Tibial nerve (tissue), 4 donors: ENCODE measurements around the gene HS1BP3.

Experiments
- CTCF ChIP-seq, 5 experiments: fragments of 200-600 bp in 3 of 5; fragments of 450-650 bp in 2 of 5; sonication (generic) in 3 of 5; IDR thresholded peaks; one replicate each; pipeline ENCODE4 v1.5.1; 2016 to 2019; ENCODE audit warnings: antibody characterized with exemption in 5 of 5, mild to moderate bottlenecking in 3 of 5, moderate library complexity in 2 of 5
- EP300 ChIP-seq, 2 donors: sonication (generic); formaldehyde crosslinking; IDR thresholded peaks; one replicate each; pipeline ENCODE4 v1.6.1; 2017; ENCODE audit warnings: antibody characterized with exemption in 2 of 2, mild to moderate bottlenecking in 1 of 2
- POLR2A ChIP-seq, 2 donors: fragments of 450-650 bp; IDR thresholded peaks; one replicate each; pipeline ENCODE4 v1.6.1; 2017; ENCODE audit warnings: antibody characterized with exemption in 2 of 2, mild to moderate bottlenecking in 2 of 2, moderate library complexity in 2 of 2

- no peak for TF ChIP-seq POLR2A (IDR thresholded peaks at IDR 0.05)
- peak in 2 of 5 experiments; percentile 4 to 34 for TF ChIP-seq CTCF (IDR thresholded peaks at IDR 0.05)
- TF ChIP-seq EP300 (IDR thresholded peaks at IDR 0.05) = no peak
These were observed 16.9 kb downstream of the HS1BP3 start for GRCh38 chr2:20633794-20634506.
